Cortex of kidney (tissue), 1 donor: ENCODE measurements around the gene EBF3.

Source experiments
- DNase-seq: peaks from one replicate; lab custom pipeline; 2025; lab: John Stamatoyannopoulos, UW

EBF3 gene

GRCh38 chr10:129836253-129836652, 127.8 kb downstream of the EBF3 start:
- DNase-seq = no peak

- no peak for DNase-seq
These were observed 129.9 kb downstream of the EBF3 start for GRCh38 chr10:129833994-129834739.

- no peak for DNase-seq
These were observed 130.6 kb downstream of the EBF3 start for GRCh38 chr10:129833468-129833950.

- DNase-seq = no peak
These were observed 131.3 kb downstream of the EBF3 start for GRCh38 chr10:129832573-129833467.

GRCh38 chr10:129831150-129831549, 132.9 kb downstream of the EBF3 start:
- DNase-seq = no peak

- DNase-seq = no peak
These were observed 138.2 kb downstream of the EBF3 start for GRCh38 chr10:129825826-129826225.

- DNase-seq = no peak
These were observed 138.9 kb downstream of the EBF3 start for GRCh38 chr10:129825221-129825620.

GRCh38 chr10:129820451-129820850, 143.6 kb downstream of the EBF3 start:
- no peak for DNase-seq

GRCh38 chr10:129816656-129817045, 147.4 kb downstream of the EBF3 start:
- no peak for DNase-seq

GRCh38 chr10:129815898-129816655, 148.0 kb downstream of the EBF3 start:
- DNase-seq = no peak

GRCh38 chr10:129814681-129815646, 149.1 kb downstream of the EBF3 start:
- DNase-seq = no peak

- DNase-seq = no peak
These were observed 151.7 kb downstream of the EBF3 start for GRCh38 chr10:129812398-129812797.

- DNase-seq = no peak
These were observed 152.9 kb downstream of the EBF3 start for GRCh38 chr10:129811208-129811607.

GRCh38 chr10:129809841-129810240, 154.2 kb downstream of the EBF3 start:
- DNase-seq = no peak

- no peak for DNase-seq
These were observed 154.6 kb downstream of the EBF3 start for GRCh38 chr10:129809431-129809830.

- DNase-seq = no peak
These were observed 155.7 kb downstream of the EBF3 start for GRCh38 chr10:129808092-129808983.

GRCh38 chr10:129807211-129807610, 156.9 kb downstream of the EBF3 start:
- no peak for DNase-seq

- DNase-seq = no peak
These were observed 163.2 kb downstream of the EBF3 start for GRCh38 chr10:129800796-129801340.

- no peak for DNase-seq
These were observed 164.1 kb downstream of the EBF3 start for GRCh38 chr10:129799942-129800341.
